ENCODE results near the gene ETS1. TPM values are rescaled to one million over a fixed set of nuclear protein-coding genes. Genes with fewer than 3 reads are reported as not detected.

Gene ETS1
- total RNA-seq, 1 experiment from 2014 or later: 82.0 TPM

- Mint-ChIP-seq H3K4me3 (ENCODE audit: unreplicated experiment) (no peak overlapping the region), H3K36me3 (ENCODE audit: insufficient read depth, unreplicated experiment) (peaks cover 22% of the 10 kb centered on the region), H3K9me3 (ENCODE audit: unreplicated experiment) (no peaks in the 10 kb centered on the region), H3K4me1 (ENCODE audit: insufficient read depth, unreplicated experiment) (peaks cover 55% of the 10 kb centered on the region), H3K27me3 (ENCODE audit: insufficient read depth, unreplicated experiment) (no peaks in the 10 kb centered on the region), H3K27ac (ENCODE audit: low read depth, unreplicated experiment) (no peak overlapping the region)
- intact Hi-C loops (cut with micrococcal nuclease): no loop called here
- no peak for DNase-seq (ENCODE audit: unreplicated experiment)
- no peak for TF ChIP-seq CTCF (IDR thresholded peaks at IDR 0.05; ENCODE audit: unreplicated experiment)
- no TSS peak for BruUV-seq (replicated peaks)
- ChIA-PET POLR2A (interaction anchor here (1.1 to 7.4 kb wide), 3 partner anchors 10 to 29 kb away, joined by 3 to 124 read pairs (median 34); no protein-coding TSS in a partner anchor), CTCF (interaction anchor here (0.5 to 1.6 kb wide), 3 partner anchors 16 to 315 kb away, joined by 4 to 7 read pairs (median 5); no protein-coding TSS in a partner anchor)
Observed at GRCh38 chr11:128515826-128516778, 71.3 kb downstream of the ETS1 start.

- intact Hi-C loops (cut with micrococcal nuclease): no loop called here
- Mint-ChIP-seq H3K4me3 (ENCODE audit: unreplicated experiment) (no peak overlapping the region), H3K27ac (ENCODE audit: low read depth, unreplicated experiment) (peak overlapping the region; percentile 39), H3K4me1 (ENCODE audit: insufficient read depth, unreplicated experiment) (peaks cover 51% of the 10 kb centered on the region), H3K9me3 (ENCODE audit: unreplicated experiment) (no peaks in the 10 kb centered on the region), H3K36me3 (ENCODE audit: insufficient read depth, unreplicated experiment) (peaks cover 22% of the 10 kb centered on the region), H3K27me3 (ENCODE audit: insufficient read depth, unreplicated experiment) (no peaks in the 10 kb centered on the region)
- no peak for DNase-seq (ENCODE audit: unreplicated experiment)
- ChIA-PET POLR2A (interaction anchor here (1.1 to 7.4 kb wide), 2 partner anchors 9 to 28 kb away, joined by 3 to 124 read pairs; no protein-coding TSS in a partner anchor), CTCF (no interaction called here)
- TF ChIP-seq CTCF (IDR thresholded peaks at IDR 0.05; ENCODE audit: unreplicated experiment): no peak
- no TSS peak for BruUV-seq (replicated peaks)
Observed at GRCh38 chr11:128515086-128515485, 72.3 kb downstream of the ETS1 start.

GRCh38 chr11:128513915-128514681 is 73.3 kb downstream of the ETS1 start:
- no TSS peak for BruUV-seq (replicated peaks)
- H3K27ac Mint-ChIP-seq (ENCODE audit: low read depth, unreplicated experiment): no peak overlapping the region
- POLR2A ChIA-PET: no interaction called here
- no peaks in the 10 kb centered on the region for H3K9me3 Mint-ChIP-seq (ENCODE audit: unreplicated experiment)
- no peak for DNase-seq (ENCODE audit: unreplicated experiment)
- intact Hi-C loops (cut with micrococcal nuclease): no loop called here
- no peak overlapping the region for H3K4me3 Mint-ChIP-seq (ENCODE audit: unreplicated experiment)
- H3K27me3 Mint-ChIP-seq (ENCODE audit: insufficient read depth, unreplicated experiment): no peaks in the 10 kb centered on the region
- CTCF ChIA-PET: interaction anchor here (0.6 to 0.7 kb wide), 4 partner anchors 67 to 176 kb away, joined by 3 to 4 read pairs (median 4); no protein-coding TSS in a partner anchor
- no peak for TF ChIP-seq CTCF (IDR thresholded peaks at IDR 0.05; ENCODE audit: unreplicated experiment)
- H3K4me1 Mint-ChIP-seq (ENCODE audit: insufficient read depth, unreplicated experiment): peaks cover 57% of the 10 kb centered on the region
- peaks cover 18% of the 10 kb centered on the region for H3K36me3 Mint-ChIP-seq (ENCODE audit: insufficient read depth, unreplicated experiment)
